ENCODE measurements around the gene STX8. TPM values are rescaled to one million over a fixed set of nuclear protein-coding genes. Genes with fewer than 3 reads are reported as not detected.

The STX8 gene
- total and polyA plus RNA-seq, 9 of the 15 experiments (the other 6 are each of a cell fraction or from before 2014, with no cell fraction given): 14.6 to 42.5 (median 22.1) TPM

DNA sequence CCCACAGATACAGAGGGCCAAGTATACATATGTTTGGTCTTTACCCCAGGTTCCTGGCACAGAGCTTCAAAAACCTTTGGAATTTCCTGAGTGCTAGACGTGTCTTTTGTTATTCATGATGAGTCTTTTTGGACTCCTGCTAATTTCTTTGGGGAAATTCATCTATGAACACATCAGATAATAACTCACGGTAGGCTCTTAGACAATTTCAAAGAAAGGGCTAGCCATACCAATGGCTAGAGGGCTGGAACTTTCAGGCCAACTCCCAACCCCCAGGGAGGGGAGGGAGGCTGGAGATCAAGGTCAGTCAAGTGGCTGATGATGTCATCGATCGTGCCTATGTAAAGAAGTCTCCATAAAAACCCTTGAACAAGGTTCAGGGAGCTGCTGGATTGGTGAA is 101.9 kb downstream of the STX8 start:
- Histone ChIP-seq H3K9ac (ENCODE audit: insufficient read depth in 1 of 2, low read depth in 2 of 2, low read length in 2 of 2) (no peak overlapping the region), H4K20me1 (replicated peaks; ENCODE audit: control insufficient read depth, insufficient read depth, low read length) (no peaks in the 10 kb centered on the region), H3K9me3 (replicated peaks; ENCODE audit: control insufficient read depth, insufficient read depth, low read depth, low read length) (no peaks in the 10 kb centered on the region), H3K27ac (ENCODE audit: extremely low read depth, low read depth, low read length) (no peak overlapping the region), H2AFZ (ENCODE audit: low read depth, low read length) (no peak overlapping the region), H3K4me1 (replicated peaks in 1 of 2; ENCODE audit: control insufficient read depth in 2 of 2, insufficient read depth in 2 of 2, low read length in 2 of 2) (no peaks in the 10 kb centered on the region), H3K4me2 (ENCODE audit: insufficient read depth, low read length) (no peak overlapping the region), H3K36me3 (ENCODE audit: control insufficient read depth, insufficient read depth, low read length) (no peaks in the 10 kb centered on the region), H3K79me2 (ENCODE audit: control insufficient read depth, insufficient read depth, low read length) (no peaks in the 10 kb centered on the region), H3K4me3 (no peak overlapping the region), H3K27me3 (ENCODE audit: control insufficient read depth in 2 of 2, insufficient read depth in 2 of 2, low read length in 2 of 2) (no peaks in the 10 kb centered on the region; a peak in 1 of 5 replicates), H3K9me1 (ENCODE audit: control insufficient read depth, insufficient read depth, low read length) (no peaks in the 10 kb centered on the region)
- intact Hi-C loops (cut with micrococcal nuclease) (no loop called here), in situ Hi-C loops (cut with MboI) (no loop called here)
- POLR2A ChIA-PET: no interaction called here
- CTCF ChIA-PET (ENCODE audit: low intra/inter-chr PET ratio): interaction anchor here (0.5 kb wide), 1 partner anchor 209 kb away, joined by 4 read pairs; no protein-coding TSS in a partner anchor
- no TSS peak for BruUV-seq (replicated peaks)
- ATAC-seq (no peak), FAIRE-seq (no peak), DNase-seq (ENCODE audit: extremely low read depth in 1 of 4, low spot score in 3 of 4) (no peak)
- TF ChIP-seq, protein P1, sequence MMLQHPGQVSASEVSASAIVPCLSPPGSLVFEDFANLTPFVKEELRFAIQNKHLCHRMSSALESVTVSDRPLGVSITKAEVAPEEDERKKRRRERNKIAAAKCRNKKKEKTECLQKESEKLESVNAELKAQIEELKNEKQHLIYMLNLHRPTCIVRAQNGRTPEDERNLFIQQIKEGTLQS (IDR thresholded peaks at IDR 0.05): peak; percentile 67
- TF ChIP-seq, protein P1 (CRISPR knock-in tag; conservative IDR thresholded peaks at IDR 0.05): no peak
- TF ChIP-seq SMC3 (conservative IDR thresholded peaks at IDR 0.05; ENCODE audit: insufficient read depth, low read depth, low read length) (no peak), ATF7 (IDR thresholded peaks at IDR 0.05) (0 out of 2 replicates have a peak, but pooled peaks have one; percentile 38)
- WGBS (ENCODE audit: insufficient coverage, low coverage, missing lambda C conversion rate): 0% methylated on average over 3 of the region's 4 CpGs

DNA sequence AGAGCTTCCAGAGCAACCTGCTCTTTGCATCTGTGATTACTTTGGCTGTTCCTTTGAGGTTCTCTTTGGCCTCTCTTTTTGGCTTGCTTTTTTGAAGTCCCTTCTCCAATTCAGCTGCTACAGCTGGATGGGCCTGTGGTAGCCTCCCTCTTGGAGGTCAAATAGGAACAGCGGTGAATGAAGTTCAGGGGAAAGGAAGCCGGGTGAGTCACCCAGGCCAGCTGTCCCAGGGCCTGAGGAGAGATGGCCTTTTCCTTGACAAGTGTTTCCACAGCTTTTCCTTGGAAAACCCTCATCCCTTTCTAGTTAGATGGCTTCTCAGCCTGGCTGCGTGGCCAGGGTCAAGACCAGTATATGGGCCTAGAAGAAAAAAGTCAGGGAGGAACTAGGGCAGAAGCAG is 103.1 kb downstream of the STX8 start:
- DNase-seq (ENCODE audit: extremely low read depth in 1 of 4, low spot score in 3 of 4) (no peak), ATAC-seq (no peak), FAIRE-seq (no peak)
- Histone ChIP-seq H3K79me2 (ENCODE audit: control insufficient read depth, insufficient read depth, low read length) (no peaks in the 10 kb centered on the region), H3K4me1 (replicated peaks in 1 of 2; ENCODE audit: control insufficient read depth in 2 of 2, insufficient read depth in 2 of 2, low read length in 2 of 2) (no peaks in the 10 kb centered on the region), H3K9me1 (ENCODE audit: control insufficient read depth, insufficient read depth, low read length) (no peaks in the 10 kb centered on the region), H4K20me1 (replicated peaks; ENCODE audit: control insufficient read depth, insufficient read depth, low read length) (no peaks in the 10 kb centered on the region), H3K4me2 (ENCODE audit: insufficient read depth, low read length) (no peak overlapping the region), H3K27ac (ENCODE audit: extremely low read depth, low read depth, low read length) (no peak overlapping the region), H3K36me3 (ENCODE audit: control insufficient read depth, insufficient read depth, low read length) (no peaks in the 10 kb centered on the region), H3K4me3 (no peak overlapping the region), H2AFZ (ENCODE audit: low read depth, low read length) (no peak overlapping the region), H3K27me3 (ENCODE audit: control insufficient read depth in 2 of 2, insufficient read depth in 2 of 2, low read length in 2 of 2) (no peaks in the 10 kb centered on the region; a peak in 1 of 5 replicates), H3K9me3 (replicated peaks; ENCODE audit: control insufficient read depth, insufficient read depth, low read depth, low read length) (no peaks in the 10 kb centered on the region), H3K9ac (ENCODE audit: insufficient read depth in 1 of 2, low read depth in 2 of 2, low read length in 2 of 2) (no peak overlapping the region)
- intact Hi-C loops (cut with micrococcal nuclease): no loop called here
- WGBS (ENCODE audit: insufficient coverage, low coverage, missing lambda C conversion rate): 8% methylated on average over 3 of the region's 3 CpGs
- CTCF ChIA-PET (ENCODE audit: low intra/inter-chr PET ratio): no interaction called here
- no TSS peak for BruUV-seq (replicated peaks)
- in situ Hi-C loops (cut with MboI): no loop called here
- POLR2A ChIA-PET: interaction anchor here (0.6 kb wide), 1 partner anchor 210 kb away, joined by 3 read pairs; no protein-coding TSS in a partner anchor
- TF ChIP-seq PML (IDR thresholded peaks at IDR 0.05; ENCODE audit: low read length): no peak
- TF ChIP-seq ZNF586 (CRISPR knock-in tag; conservative IDR thresholded peaks at IDR 0.05): no peak
- TF ChIP-seq SREBF2 (CRISPR knock-in tag; IDR thresholded peaks at IDR 0.05): no peak
- no peak for TF ChIP-seq PTRF (tag; IDR thresholded peaks at IDR 0.05)
- TF ChIP-seq ZFP36 (IDR thresholded peaks at IDR 0.05; ENCODE audit: low read depth, low read length, partially characterized antibody): no peak
- no peak for TF ChIP-seq PURB (CRISPR knock-in tag; IDR thresholded peaks at IDR 0.05; ENCODE audit: low read depth)
- no peak for TF ChIP-seq HNRNPH1 (optimal IDR thresholded peaks at IDR 0.05; ENCODE audit: low read depth, low read length)
- no peak for TF ChIP-seq BRF1 (IDR thresholded peaks at IDR 0.05; ENCODE audit: borderline replicate concordance, extremely low read depth, insufficient read length)
- TF ChIP-seq CREM (IDR thresholded peaks at IDR 0.05; ENCODE audit: low read depth): no peak
- no peak for TF ChIP-seq CSDE1 (IDR thresholded peaks at IDR 0.05)
- no peak for TF ChIP-seq CC2D1A (IDR thresholded peaks at IDR 0.05)
- TF ChIP-seq ZNF174 (CRISPR knock-in tag; IDR thresholded peaks at IDR 0.05): no peak
